ENCODE measurements around the gene TSHR. TPM values are rescaled to one million over a fixed set of nuclear protein-coding genes. Genes with fewer than 3 reads are reported as not detected.

Gene TSHR
- total RNA-seq, 1 experiment from 2014 or later, result not detected

DNA sequence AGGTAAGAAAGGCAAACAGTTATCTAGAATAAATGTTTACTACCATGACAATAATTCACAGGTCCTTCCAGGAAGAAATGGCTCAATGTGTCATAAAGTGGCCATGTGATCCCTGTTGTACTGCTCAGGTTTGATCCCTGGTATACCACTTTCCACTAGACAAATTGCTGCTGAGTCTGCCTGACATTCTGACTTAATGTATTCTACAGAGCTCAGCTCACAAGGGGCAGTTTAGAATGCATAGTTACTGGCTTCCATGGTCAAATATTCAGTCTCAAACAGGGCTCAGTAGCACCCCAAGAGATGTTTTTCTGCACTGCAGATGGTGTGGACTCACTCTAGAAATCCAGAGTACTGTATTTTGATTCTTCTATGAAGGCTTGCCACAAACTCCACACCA lies 21.8 kb downstream of the TSHR start:
- Histone ChIP-seq H2BK5ac (ENCODE audit: insufficient read length, low read length) (no peak overlapping the region), H2BK120ac (ENCODE audit: low read depth, low read length, poor library complexity, severe bottlenecking) (no peak overlapping the region), H3K56ac (ENCODE audit: insufficient read length, low read depth, low read length) (no peak overlapping the region), H2BK12ac (ENCODE audit: insufficient read length, low read depth, low read length) (no peak overlapping the region), H3K4me1 (ENCODE audit: insufficient read depth, low read length) (no peaks in the 10 kb centered on the region), H3K9me3 (ENCODE audit: control insufficient read depth, low read depth, low read length) (no peaks in the 10 kb centered on the region), H2AK5ac (ENCODE audit: insufficient read length, low read length) (no peak overlapping the region), H3K9ac (ENCODE audit: extremely low read depth, insufficient read length, low read length) (no peak overlapping the region), H3K4ac (ENCODE audit: low read depth, low read length) (no peak overlapping the region), H3K23ac (ENCODE audit: insufficient read length, low read depth, low read length) (no peak overlapping the region), H3K4me2 (ENCODE audit: insufficient read depth, insufficient read length, low read length) (no peak overlapping the region), H3K79me1 (ENCODE audit: insufficient read depth, low read depth, low read length, poor library complexity, severe bottlenecking) (no peaks in the 10 kb centered on the region), H3K23me2 (ENCODE audit: insufficient read length, low read depth, low read length, poor library complexity, severe bottlenecking) (no peaks in the 10 kb centered on the region), H2BK15ac (ENCODE audit: low read depth, low read length) (no peak overlapping the region), H3K18ac (ENCODE audit: insufficient read length, low read depth, low read length) (no peak overlapping the region), H3K27me3 (ENCODE audit: insufficient read depth, low read length) (no peaks in the 10 kb centered on the region), H2BK20ac (ENCODE audit: low read depth, low read length, poor library complexity, severe bottlenecking) (no peak overlapping the region), H3K79me2 (ENCODE audit: insufficient read depth, low read length) (no peaks in the 10 kb centered on the region), H4K20me1 (ENCODE audit: control insufficient read depth, insufficient read depth, insufficient read length) (no peaks in the 10 kb centered on the region), H3T11ph (ENCODE audit: low read length) (no peak overlapping the region), H4K8ac (replicated peaks; ENCODE audit: insufficient read length, low read depth, low read length) (no peak overlapping the region), H2AFZ (ENCODE audit: low read length) (no peak overlapping the region), H3K14ac (ENCODE audit: insufficient read depth, low read length) (no peak overlapping the region), H3K27ac (ENCODE audit: insufficient read length, low read depth, low read length) (no peak overlapping the region), H4K91ac (ENCODE audit: insufficient read length, low read depth, low read length) (no peak overlapping the region), H4K5ac (ENCODE audit: insufficient read length, low read depth, low read length) (no peak overlapping the region)
- H3K27me3 Mint-ChIP-seq (ENCODE audit: low read depth), result peaks cover 12% of the 10 kb centered on the region
- H3K9me3 Mint-ChIP-seq, result no peaks in the 10 kb centered on the region
- H3K4me1 Mint-ChIP-seq, result no peaks in the 10 kb centered on the region
- no peak for DNase-seq
- TF ChIP-seq, protein P1, sequence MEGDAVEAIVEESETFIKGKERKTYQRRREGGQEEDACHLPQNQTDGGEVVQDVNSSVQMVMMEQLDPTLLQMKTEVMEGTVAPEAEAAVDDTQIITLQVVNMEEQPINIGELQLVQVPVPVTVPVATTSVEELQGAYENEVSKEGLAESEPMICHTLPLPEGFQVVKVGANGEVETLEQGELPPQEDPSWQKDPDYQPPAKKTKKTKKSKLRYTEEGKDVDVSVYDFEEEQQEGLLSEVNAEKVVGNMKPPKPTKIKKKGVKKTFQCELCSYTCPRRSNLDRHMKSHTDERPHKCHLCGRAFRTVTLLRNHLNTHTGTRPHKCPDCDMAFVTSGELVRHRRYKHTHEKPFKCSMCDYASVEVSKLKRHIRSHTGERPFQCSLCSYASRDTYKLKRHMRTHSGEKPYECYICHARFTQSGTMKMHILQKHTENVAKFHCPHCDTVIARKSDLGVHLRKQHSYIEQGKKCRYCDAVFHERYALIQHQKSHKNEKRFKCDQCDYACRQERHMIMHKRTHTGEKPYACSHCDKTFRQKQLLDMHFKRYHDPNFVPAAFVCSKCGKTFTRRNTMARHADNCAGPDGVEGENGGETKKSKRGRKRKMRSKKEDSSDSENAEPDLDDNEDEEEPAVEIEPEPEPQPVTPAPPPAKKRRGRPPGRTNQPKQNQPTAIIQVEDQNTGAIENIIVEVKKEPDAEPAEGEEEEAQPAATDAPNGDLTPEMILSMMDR (conservative IDR thresholded peaks at IDR 0.05), result peak; percentile 45
- H3K36me3 Mint-ChIP-seq (ENCODE audit: insufficient read depth in 1 of 3, low read depth in 3 of 3), result no peaks in the 10 kb centered on the region
- H3K27ac Mint-ChIP-seq, result no peak overlapping the region
- H3K4me3 Mint-ChIP-seq, result no peak overlapping the region

All from H9 (cell line).